ENCODE data around the gene RHD. TPM values are rescaled to one million over a fixed set of nuclear protein-coding genes. Genes with fewer than 3 reads are reported as not detected.
"Not testable (repeated sequence)": the region's sequence is repeated elsewhere in the genome, so short reads cannot be mapped to it uniquely, and the experiment has no call there.

The RHD gene
- total RNA-seq, 1 experiment from 2014 or later, result not detected

GRCh38 chr1:25300729-25301128, 28.4 kb downstream of the RHD start:
- H3K4me1 ChIP-seq (ENCODE audit: insufficient read depth, low read length); intact Hi-C loops (cut with micrococcal nuclease); H4K20me1 ChIP-seq (ENCODE audit: low read length); BruUV-seq (replicated peaks); H3K27me3 ChIP-seq (ENCODE audit: low read length); H3K4me3 ChIP-seq (ENCODE audit: low read length); H3K27ac ChIP-seq (ENCODE audit: low read length); H3F3A ChIP-seq (ENCODE audit: low read length, unreplicated experiment); H3K4me2 ChIP-seq (ENCODE audit: low read length); H3K36me3 ChIP-seq (ENCODE audit: low read depth, low read length); H3K79me2 ChIP-seq (ENCODE audit: low read length); CTCF ChIA-PET; H3K9me2 ChIP-seq (replicated peaks; ENCODE audit: low read length); H3K9ac ChIP-seq (ENCODE audit: low read length); DNase-seq; H3K9me3 ChIP-seq (ENCODE audit: low read length); POLR2A ChIA-PET (ENCODE audit: unreplicated experiment); H2AFZ ChIP-seq (ENCODE audit: low read length); ATAC-seq: not testable (repeated sequence)

GRCh38 chr1:25302330-25302729, 30.0 kb downstream of the RHD start:
- intact Hi-C loops (cut with micrococcal nuclease); H3K36me3 ChIP-seq (ENCODE audit: low read depth, low read length); H3K4me3 ChIP-seq (ENCODE audit: low read length); H3K4me2 ChIP-seq (ENCODE audit: low read length); H3F3A ChIP-seq (ENCODE audit: low read length, unreplicated experiment); H3K9ac ChIP-seq (ENCODE audit: low read length); ATAC-seq; H2AFZ ChIP-seq (ENCODE audit: low read length); H3K79me2 ChIP-seq (ENCODE audit: low read length); H3K4me1 ChIP-seq (ENCODE audit: insufficient read depth, low read length); H3K9me3 ChIP-seq (ENCODE audit: low read length); BruUV-seq (replicated peaks); H3K27ac ChIP-seq (ENCODE audit: low read length); CTCF ChIA-PET; POLR2A ChIA-PET (ENCODE audit: unreplicated experiment); H3K9me2 ChIP-seq (replicated peaks; ENCODE audit: low read length); H3K27me3 ChIP-seq (ENCODE audit: low read length); DNase-seq; H4K20me1 ChIP-seq (ENCODE audit: low read length): not testable (repeated sequence)

- H2AFZ ChIP-seq (ENCODE audit: low read length); POLR2A ChIA-PET (ENCODE audit: unreplicated experiment); intact Hi-C loops (cut with micrococcal nuclease); H3K79me2 ChIP-seq (ENCODE audit: low read length); H3K36me3 ChIP-seq (ENCODE audit: low read depth, low read length); H3K4me2 ChIP-seq (ENCODE audit: low read length); CTCF ChIA-PET; H4K20me1 ChIP-seq (ENCODE audit: low read length); H3K27ac ChIP-seq (ENCODE audit: low read length); ATAC-seq; H3K9me3 ChIP-seq (ENCODE audit: low read length); BruUV-seq (replicated peaks); H3F3A ChIP-seq (ENCODE audit: low read length, unreplicated experiment); H3K9ac ChIP-seq (ENCODE audit: low read length); H3K4me1 ChIP-seq (ENCODE audit: insufficient read depth, low read length); DNase-seq; H3K9me2 ChIP-seq (replicated peaks; ENCODE audit: low read length); H3K27me3 ChIP-seq (ENCODE audit: low read length); H3K4me3 ChIP-seq (ENCODE audit: low read length): not testable (repeated sequence)
Observed at GRCh38 chr1:25304936-25305335, 32.6 kb downstream of the RHD start.

- H3K27ac ChIP-seq (ENCODE audit: low read length); intact Hi-C loops (cut with micrococcal nuclease); H3K9ac ChIP-seq (ENCODE audit: low read length); H3K9me3 ChIP-seq (ENCODE audit: low read length); H3F3A ChIP-seq (ENCODE audit: low read length, unreplicated experiment); H3K36me3 ChIP-seq (ENCODE audit: low read depth, low read length); H2AFZ ChIP-seq (ENCODE audit: low read length); H3K27me3 ChIP-seq (ENCODE audit: low read length); H4K20me1 ChIP-seq (ENCODE audit: low read length); DNase-seq; H3K4me3 ChIP-seq (ENCODE audit: low read length); H3K4me2 ChIP-seq (ENCODE audit: low read length); H3K4me1 ChIP-seq (ENCODE audit: insufficient read depth, low read length); CTCF ChIA-PET; ATAC-seq; POLR2A ChIA-PET (ENCODE audit: unreplicated experiment); H3K9me2 ChIP-seq (replicated peaks; ENCODE audit: low read length); H3K79me2 ChIP-seq (ENCODE audit: low read length); BruUV-seq (replicated peaks): not testable (repeated sequence)
Observed at GRCh38 chr1:25308168-25308567, 35.9 kb downstream of the RHD start.

- not testable (repeated sequence) for ATAC-seq
Observed at GRCh38 chr1:25309085-25309484, 36.8 kb downstream of the RHD start.

GRCh38 chr1:25309486-25309885, 37.2 kb downstream of the RHD start:
- H3K27me3 ChIP-seq (ENCODE audit: low read length); H3K9me2 ChIP-seq (replicated peaks; ENCODE audit: low read length); H3K9me3 ChIP-seq (ENCODE audit: low read length); CTCF ChIA-PET; BruUV-seq (replicated peaks); H3K27ac ChIP-seq (ENCODE audit: low read length); H3K36me3 ChIP-seq (ENCODE audit: low read depth, low read length); H3F3A ChIP-seq (ENCODE audit: low read length, unreplicated experiment); H4K20me1 ChIP-seq (ENCODE audit: low read length); POLR2A ChIA-PET (ENCODE audit: unreplicated experiment); H3K4me3 ChIP-seq (ENCODE audit: low read length); DNase-seq; H3K9ac ChIP-seq (ENCODE audit: low read length); ATAC-seq; H3K4me1 ChIP-seq (ENCODE audit: insufficient read depth, low read length); H2AFZ ChIP-seq (ENCODE audit: low read length); H3K79me2 ChIP-seq (ENCODE audit: low read length); H3K4me2 ChIP-seq (ENCODE audit: low read length); intact Hi-C loops (cut with micrococcal nuclease): not testable (repeated sequence)

More at GRCh38 chr1:25309085-25309484, 36.8 kb downstream of the RHD start:
- H4K20me1 ChIP-seq (ENCODE audit: low read length); DNase-seq; H3K36me3 ChIP-seq (ENCODE audit: low read depth, low read length); H3K27ac ChIP-seq (ENCODE audit: low read length); H2AFZ ChIP-seq (ENCODE audit: low read length); POLR2A ChIA-PET (ENCODE audit: unreplicated experiment); H3K4me2 ChIP-seq (ENCODE audit: low read length); intact Hi-C loops (cut with micrococcal nuclease); H3K9me3 ChIP-seq (ENCODE audit: low read length); H3F3A ChIP-seq (ENCODE audit: low read length, unreplicated experiment); H3K4me1 ChIP-seq (ENCODE audit: insufficient read depth, low read length); CTCF ChIA-PET; H3K27me3 ChIP-seq (ENCODE audit: low read length); H3K79me2 ChIP-seq (ENCODE audit: low read length); H3K9me2 ChIP-seq (replicated peaks; ENCODE audit: low read length); H3K4me3 ChIP-seq (ENCODE audit: low read length); H3K9ac ChIP-seq (ENCODE audit: low read length); BruUV-seq (replicated peaks): not testable (repeated sequence)

- H3K9ac ChIP-seq (ENCODE audit: low read length); H3K4me3 ChIP-seq (ENCODE audit: low read length); H3K9me2 ChIP-seq (replicated peaks; ENCODE audit: low read length); H3K9me3 ChIP-seq (ENCODE audit: low read length); intact Hi-C loops (cut with micrococcal nuclease); H3K4me2 ChIP-seq (ENCODE audit: low read length); H4K20me1 ChIP-seq (ENCODE audit: low read length); H2AFZ ChIP-seq (ENCODE audit: low read length); DNase-seq; H3K27me3 ChIP-seq (ENCODE audit: low read length); H3K79me2 ChIP-seq (ENCODE audit: low read length); H3K36me3 ChIP-seq (ENCODE audit: low read depth, low read length); CTCF ChIA-PET; POLR2A ChIA-PET (ENCODE audit: unreplicated experiment); BruUV-seq (replicated peaks); H3F3A ChIP-seq (ENCODE audit: low read length, unreplicated experiment); H3K4me1 ChIP-seq (ENCODE audit: insufficient read depth, low read length); H3K27ac ChIP-seq (ENCODE audit: low read length); ATAC-seq: not testable (repeated sequence)
Observed at GRCh38 chr1:25312806-25313470, 40.6 kb downstream of the RHD start.
